GM18505 (cell line): Measurements from ENCODE around the gene ZNF554.

Experiments used
- ATAC-seq: cut with Tn5 transposase; IDR thresholded peaks from one replicate; pipeline ENCODE4 v1.9.1; 2021; ENCODE audit not compliant: unreplicated experiment
- POLR2A ChIP-seq: IDR thresholded peaks from 4 replicates; pipeline ENCODE4 v1.6.1; 2011; ENCODE audit warnings: borderline replicate concordance; ENCODE audit not compliant: insufficient read depth, insufficient read length; ENCODE audit errors: extremely low read depth

ZNF554 gene

GRCh38 chr19:2819540-2820111 lies at the start of gene ZNF554:
ZNF554 (plus strand) TSS chr19:2819868; CDS start chr19:2820072, 204 bp downstream.
- ATAC-seq, result peak; percentile 86
- TF ChIP-seq POLR2A, result peak; percentile 28

GRCh38 chr19:2770055-2771013 lies 49.3 kb upstream of the ZNF554 start:
- ATAC-seq, result no peak
- no peak for TF ChIP-seq POLR2A

- no peak for TF ChIP-seq POLR2A
- no peak for ATAC-seq
Observed at GRCh38 chr19:2771786-2772674, 47.6 kb upstream of the ZNF554 start.

DNA sequence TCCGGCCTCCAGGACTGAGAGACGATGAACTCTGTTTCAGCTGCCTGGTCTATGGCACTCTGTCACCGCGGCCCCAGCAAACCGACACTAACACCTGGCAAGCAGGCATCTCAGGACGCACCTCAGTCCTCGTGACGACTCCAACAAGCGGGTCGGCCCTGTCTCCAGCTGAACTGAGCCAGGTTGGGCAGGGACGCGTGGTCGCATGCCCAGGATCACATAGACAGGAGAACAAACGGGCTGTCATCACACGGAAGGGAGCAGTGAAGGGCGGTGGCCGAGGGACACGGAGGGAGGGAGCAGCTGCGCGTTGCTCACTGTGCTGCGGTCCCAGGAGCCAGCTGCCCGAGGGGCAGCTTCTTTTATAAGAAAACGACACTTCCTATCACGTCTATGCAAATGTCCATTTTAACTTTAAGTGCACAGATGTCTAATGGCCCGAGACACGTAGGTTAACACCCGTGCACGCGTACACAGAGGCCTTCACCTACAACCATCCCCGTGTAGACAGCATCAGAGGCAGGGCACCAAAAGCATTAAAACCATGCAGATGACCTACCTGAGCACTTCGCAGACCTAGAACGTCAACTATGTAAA lies 45.5 kb upstream of the ZNF554 start:
- no peak for ATAC-seq
- TF ChIP-seq POLR2A, result no peak

DNA sequence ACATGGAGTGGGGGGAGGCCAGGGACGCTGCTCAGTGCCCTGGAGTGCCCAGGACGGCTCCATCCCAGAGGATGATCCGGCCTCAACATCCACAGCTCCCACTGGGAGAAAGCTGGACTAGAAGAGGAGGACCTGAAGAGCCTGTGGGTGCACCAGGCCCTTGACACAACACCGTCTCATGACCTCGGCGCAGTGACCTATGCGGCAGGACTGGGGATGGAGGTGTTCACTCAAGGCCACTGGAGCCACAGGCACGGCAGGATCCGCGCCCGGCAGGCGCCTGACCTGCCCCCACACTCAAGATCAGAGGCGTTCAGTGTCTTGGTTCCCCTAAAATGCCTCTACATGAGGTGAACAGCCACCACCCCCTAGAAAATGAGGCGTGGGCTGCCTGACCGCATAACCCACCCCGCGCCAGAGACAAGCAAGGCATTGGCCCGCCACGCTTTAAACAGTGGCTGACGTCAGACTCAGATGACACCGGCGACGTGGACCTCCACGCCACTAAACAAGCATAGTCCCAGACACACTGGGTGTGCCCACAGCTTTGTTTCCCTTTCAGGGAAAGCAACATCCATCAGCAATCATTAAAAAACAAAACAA lies 44.6 kb upstream of the ZNF554 start:
- no peak for TF ChIP-seq POLR2A
- ATAC-seq, result no peak

- TF ChIP-seq POLR2A, result no peak
- no peak for ATAC-seq
Observed at GRCh38 chr19:2775556-2776430, 43.9 kb upstream of the ZNF554 start.

DNA sequence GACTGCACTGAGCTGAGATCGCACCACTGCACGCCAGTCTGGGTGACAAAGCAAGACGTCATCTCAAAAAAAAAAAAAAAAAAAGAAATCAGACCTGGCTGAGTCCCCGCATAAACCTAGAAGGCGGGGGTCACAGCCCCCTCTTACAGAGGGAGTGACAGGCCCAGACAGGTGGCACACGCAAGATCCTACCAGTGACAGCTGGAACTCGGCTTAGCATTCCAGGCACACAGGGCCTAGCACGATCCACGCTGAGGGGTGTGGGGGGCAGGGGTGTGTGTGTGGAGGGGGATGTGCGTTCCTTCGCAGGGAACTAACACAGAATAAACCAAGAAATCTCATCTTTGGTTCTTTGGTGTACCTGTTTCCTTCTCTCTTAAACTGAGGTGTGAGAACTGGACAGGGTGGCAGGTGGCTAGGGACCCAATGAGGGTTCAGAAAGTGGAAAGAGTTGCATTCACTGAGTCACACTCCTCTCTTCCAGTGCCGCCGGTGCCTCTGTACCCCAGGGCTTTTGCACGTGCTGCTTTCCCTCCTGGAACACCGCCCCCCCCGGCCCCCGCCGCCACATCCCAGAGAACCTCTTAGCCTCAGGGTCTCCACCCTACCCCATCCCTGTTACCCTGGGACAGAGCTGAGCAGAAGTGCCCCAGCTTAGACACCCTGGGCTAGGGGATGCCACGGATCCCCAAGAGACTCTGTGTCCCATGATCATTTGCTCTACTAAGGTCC lies 41.5 kb upstream of the ZNF554 start:
- no peak for ATAC-seq
- TF ChIP-seq POLR2A, result no peak

DNA sequence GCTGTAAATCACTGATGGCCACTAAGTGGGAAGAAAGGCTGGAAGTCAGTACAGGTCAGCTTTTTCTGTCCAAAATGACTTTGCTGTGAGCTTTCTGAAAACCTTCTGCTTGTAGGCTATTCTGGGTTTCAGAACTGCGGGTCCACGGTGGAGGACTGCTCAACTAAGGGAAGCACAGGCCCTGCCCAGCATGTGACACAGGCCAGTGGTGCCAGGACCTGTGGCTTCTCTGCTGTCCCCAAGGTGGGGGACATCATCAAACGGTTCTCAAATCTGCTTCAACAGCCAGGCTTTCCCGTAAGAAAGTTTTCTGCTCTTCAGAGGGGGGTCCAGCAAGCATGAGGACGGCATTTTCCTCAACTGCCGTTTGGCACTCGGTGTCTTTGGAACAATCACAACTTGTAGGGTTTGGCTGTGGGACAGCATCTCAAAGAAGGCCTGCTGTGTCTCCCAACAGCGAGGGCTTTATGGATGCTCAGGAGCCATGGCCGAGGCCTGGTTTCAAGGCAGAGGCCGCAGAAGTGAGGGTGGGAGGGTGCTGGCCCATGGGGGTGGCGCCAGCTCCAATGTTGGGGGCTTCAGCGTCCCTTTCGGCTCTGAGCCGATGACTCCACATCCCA lies 40.4 kb upstream of the ZNF554 start:
- no peak for ATAC-seq
- no peak for TF ChIP-seq POLR2A

GRCh38 chr19:2780284-2780683 lies 39.4 kb upstream of the ZNF554 start:
- no peak for ATAC-seq
- TF ChIP-seq POLR2A, result no peak

- no peak for TF ChIP-seq POLR2A
- no peak for ATAC-seq
Observed at GRCh38 chr19:2782329-2782935, 37.2 kb upstream of the ZNF554 start.
